HPDE6-E6E7 (cell line): Measurements from ENCODE around the gene PSTPIP2.

Source experiments
- DNase-seq: peaks from one replicate; pipeline ENCODE4 v3.0.0; 2011; ENCODE audit warnings: missing footprints; ENCODE audit errors: extremely low spot score

PSTPIP2 gene

GRCh38 chr18:45935591-45936335 is 136.3 kb downstream of the PSTPIP2 start:
- no peak for DNase-seq
